HG03175 (cell line): ENCODE measurements around the gene KLF3.

ENCODE experiments used
- ATAC-seq: cut with Tn5 transposase; IDR thresholded peaks from one replicate; pipeline ENCODE4 v1.9.1; 2021; ENCODE audit warnings: mild to moderate bottlenecking, moderate library complexity; ENCODE audit not compliant: unreplicated experiment

The KLF3 gene

DNA sequence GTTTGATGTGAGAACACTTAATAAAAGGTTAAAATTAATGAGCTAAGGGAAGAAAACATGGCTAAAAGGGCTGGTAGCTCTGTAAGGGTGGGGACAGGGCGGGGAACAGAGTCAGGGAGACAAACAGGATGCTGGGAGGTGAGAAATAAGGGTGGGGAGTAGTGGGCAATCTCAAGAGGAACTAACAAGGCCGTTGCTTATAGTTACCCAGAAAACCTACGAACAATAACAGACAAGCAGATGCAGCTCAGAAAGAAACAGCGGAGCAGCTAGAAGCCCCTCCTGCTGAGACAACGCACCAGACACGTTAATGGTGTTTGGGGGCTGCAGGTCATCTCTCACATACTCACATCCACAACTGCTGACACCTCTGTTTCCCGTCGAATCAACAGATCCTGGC is 9.7 kb upstream of the KLF3 start:
- peak; percentile 49 for ATAC-seq

DNA sequence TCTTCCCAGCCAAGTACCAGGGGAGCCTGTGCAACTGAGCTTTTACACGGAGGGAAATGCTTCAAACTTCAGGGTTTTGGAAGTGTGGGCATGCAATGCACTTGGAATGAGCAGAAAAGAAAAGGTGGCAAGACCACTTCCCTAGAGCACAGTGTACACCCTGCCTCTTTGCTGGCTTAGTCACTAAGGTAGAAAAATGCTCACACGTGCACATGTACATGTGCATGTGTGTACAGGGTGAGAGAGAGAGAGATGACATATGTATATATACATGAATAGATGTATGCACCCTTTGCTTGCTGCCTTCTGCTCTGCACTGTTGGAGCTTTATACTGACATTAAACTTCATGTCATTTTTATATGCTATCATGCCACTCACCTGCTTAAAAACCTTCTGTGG is 7.9 kb upstream of the KLF3 start:
- no peak for ATAC-seq

DNA sequence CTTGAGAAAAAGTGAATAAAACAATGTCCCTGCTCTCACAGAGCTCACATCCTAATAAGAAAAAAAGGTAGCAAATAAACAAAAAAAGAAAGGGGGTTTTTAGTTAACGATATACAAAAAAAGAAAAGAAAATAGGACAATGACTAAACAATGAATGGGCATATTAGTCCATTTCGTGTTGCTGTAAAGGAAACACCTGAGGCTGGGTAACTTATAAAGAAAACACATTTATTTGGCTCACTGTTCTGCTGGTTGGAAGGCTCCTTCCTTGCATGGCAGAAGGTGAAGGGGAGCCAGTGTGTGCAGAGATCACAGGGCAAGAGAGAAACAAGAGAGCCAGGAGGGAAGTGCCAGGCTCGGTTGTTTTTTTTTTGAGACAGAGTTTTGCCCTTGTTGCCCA is 4.7 kb upstream of the KLF3 start:
- no peak for ATAC-seq

DNA sequence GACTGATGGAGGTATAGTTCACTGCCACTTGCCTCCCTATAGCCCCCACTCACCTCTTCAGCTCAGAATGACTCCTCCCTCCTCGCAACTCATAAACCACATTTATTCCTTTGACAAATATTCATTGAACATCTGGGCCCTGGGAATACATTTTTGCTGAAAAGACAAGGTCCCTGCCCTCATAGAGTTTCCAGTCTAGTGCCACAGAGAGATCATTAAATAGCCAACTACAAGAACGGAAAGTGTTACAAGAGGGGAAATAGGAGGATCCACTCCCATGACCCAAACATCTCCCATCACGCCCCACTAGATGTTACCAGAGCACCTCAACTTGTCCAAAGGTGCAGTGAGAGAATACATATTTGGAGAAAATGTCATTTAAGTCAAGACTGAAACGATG is 3.2 kb upstream of the KLF3 start:
- ATAC-seq, result no peak

DNA sequence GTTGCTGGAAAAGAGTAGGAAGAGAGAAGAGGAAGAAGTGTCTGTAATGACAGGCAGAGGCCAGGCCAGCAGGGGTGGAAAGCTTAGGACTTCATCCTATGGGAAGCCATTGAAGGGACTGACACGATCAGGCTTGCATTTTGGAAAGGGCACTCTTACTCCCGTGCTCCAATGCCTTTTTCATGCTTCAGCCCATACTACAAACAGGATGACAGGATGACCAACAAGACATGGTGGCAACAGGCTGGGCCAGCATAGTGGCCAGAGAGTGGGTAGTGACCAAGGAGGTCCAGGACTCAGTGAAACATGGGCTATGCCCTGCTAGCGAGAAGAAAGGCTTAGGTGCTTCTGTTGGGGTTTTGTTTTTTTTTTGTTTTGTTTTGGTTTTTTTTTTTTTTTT is 2.6 kb upstream of the KLF3 start:
- ATAC-seq, result no peak

DNA sequence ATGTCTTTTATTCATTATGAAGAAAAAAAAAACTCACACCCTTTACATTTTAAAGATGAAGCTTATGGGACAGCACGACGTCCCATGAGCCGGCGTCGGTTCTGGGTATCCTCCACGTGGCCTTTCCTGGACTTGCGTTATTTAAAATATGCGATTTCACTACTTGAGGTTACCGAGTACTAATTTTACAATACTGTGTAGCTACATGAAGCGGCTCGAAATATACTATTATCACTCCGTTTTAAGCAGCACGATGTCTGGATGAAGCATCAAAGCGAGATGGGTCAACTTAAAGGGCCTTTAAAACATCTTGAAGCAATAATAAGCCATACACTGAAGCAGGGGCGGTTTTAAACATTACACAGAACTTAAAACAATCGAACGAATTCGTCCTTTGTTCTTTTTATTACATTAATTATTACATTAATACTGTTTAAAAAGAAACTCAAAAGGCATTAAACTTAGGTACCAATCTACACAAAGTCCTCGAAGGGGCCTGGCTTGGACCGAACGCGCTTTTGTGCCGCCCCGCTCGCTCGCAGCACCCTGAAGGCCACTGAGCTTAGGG is 1.4 kb upstream of the KLF3 start:
- ATAC-seq, result no peak

DNA sequence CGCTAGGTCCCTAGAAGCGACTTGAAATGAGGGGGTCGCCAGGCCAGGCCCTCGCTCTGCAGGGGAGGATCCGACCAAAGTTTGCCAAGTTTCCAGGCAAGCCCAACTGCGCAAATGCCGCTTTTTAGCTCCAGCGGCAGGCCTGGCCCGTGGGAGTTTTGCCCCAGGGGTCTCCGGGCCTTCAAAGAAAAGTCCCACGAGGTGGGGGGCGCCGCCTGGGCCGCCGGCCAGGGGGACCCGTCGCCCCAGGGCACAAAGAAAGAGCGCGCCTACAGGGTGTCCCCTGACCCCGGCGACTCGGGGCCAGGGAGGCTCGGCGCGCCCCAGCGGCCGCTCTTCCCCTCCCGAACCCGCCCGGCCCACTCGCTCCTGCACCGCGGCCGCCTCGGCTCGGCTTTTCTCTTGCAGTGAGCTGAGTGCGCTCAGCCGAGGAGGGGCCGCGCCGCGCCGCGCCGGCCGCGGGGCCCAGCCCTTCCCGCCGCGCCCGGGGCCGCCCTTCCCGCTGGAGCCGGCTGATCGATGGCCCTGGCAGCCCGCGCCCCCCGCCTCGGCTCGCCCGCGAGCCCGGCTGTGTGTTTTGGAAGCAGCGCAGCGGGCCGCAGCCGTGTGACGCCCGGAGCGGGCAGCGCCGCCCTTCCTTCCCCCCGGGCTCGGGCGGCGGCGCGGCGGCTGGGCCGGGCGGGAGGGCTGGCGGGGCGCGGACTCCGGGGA is 754 bp upstream of the KLF3 start:
- ATAC-seq, result peak; percentile 48

DNA sequence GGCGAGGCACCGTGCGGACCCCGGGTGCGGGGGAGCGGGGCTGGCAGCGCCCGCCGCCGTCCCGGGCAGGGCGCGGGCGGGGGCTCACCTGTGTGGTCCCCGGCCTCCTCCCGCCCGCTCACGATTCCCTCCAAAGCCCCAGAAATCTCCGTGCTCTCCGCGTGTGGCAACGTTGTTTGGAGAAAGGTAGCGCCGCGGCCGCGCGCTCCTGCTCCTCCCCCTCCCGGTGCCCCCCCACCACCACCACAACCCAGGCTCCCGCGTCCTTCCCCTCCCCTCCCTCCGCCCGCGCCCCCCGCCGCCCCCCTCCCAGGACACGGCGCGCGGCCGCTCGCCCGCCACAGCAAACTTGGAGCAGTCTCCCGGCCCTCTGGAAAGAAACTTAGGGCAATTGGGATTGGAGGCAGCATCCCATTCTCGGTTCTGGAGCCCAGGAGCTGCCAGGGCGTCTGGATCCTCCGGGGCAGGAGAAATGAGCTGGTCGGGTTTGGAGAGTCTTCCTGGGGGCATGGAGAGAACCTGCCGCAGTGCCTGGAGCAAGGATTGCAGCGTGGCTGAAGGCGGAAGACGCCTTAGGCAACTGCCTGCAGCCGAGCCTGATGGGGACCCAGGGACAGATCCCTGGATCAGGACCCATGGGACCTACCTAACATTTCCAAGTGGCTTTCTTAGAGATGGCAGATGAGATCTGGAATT is 855 bp downstream of the KLF3 start:
- no peak for ATAC-seq

DNA sequence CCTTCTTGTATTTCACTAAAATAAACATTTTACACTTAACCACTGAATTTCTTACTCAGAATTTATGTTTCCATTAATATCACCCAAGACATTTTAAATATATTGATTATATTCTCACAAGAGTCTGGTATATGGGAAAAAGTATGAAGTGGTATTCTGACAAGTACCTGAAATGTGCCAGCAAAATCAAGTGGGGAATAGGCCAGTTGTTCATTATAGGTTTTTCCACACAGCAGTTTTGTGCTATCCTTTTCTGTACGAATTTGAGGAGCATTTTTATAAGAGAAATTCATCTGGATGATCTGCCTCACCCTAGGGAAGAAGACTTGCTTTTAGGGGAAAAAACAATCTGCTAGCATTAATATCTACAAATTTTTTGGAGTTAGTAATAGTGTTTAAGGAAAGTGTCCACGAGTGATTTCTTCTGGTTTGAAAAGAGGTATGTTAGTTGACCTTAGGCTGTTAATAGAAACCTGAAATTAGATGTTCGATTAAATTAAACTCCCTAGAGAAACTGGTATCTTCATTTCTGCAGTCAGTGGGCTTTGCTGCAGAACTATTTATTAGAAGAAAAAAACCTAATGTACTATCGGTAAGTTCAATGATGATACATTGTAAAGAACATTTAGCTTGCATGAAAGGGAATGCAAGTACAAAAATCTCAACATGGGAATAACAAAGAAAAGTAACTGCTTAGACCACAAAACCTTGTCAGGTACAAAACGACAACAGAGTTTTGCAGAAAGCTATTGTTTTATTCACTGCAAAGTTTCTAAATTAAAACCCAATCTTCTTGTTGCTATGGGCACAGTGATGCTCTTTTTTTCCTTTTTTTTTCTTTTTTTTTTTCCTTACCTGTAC is 1.8 kb downstream of the KLF3 start:
- ATAC-seq, result no peak

DNA sequence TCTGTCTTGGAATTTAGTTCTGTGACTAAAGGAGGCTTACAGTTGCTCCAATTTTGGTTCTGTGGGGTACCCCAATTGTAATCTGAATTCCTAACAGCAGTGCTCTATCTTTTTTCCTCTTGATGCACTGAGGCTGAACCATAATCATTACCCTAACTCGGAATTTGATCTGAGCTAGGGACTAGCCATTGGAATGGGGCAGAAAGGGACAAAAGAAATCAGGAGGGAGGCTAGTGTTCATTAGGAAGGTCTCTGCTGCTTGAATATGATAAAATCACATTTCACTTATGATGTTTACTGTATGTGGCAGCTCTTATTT is 2.7 kb downstream of the KLF3 start:
- no peak for ATAC-seq

DNA sequence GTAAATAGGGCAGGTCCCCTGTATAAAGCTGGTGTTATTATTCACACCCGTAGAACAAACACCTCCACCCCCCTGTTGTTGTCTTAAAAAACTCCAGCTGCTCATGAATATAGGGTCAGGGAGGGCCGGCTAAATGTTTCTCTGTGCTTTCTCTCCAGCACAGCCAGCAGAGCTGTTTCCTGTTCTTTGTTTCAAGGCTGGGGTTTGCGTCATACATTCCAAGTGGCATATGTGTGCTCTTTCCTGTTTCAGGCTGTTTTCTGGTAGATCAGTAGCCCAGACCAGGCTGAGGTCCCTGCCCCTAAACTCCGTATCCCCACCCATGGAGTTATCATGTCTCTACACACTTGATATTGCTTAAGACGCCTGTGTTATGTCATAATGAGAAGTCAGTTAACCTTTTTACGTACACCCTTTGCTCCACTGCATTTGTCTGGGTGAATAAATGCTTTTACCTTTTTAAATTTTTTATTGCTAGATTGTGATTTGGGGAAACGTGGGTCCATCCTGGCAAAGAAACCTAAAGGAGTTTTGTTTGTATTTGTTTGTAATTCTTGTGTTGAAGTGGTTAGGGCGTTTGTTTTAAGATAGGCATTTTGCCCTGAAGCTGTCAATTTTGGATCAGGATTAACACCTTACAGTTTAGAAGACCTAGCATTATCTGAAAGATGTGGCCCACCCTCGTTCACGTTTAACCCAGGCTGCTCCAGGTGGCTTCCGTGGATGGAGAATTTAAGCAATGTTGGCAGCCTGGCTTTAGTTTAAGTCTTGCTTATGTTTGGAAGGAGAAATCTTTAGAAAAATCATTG is 3.3 kb downstream of the KLF3 start:
- peak; percentile 22 for ATAC-seq

DNA sequence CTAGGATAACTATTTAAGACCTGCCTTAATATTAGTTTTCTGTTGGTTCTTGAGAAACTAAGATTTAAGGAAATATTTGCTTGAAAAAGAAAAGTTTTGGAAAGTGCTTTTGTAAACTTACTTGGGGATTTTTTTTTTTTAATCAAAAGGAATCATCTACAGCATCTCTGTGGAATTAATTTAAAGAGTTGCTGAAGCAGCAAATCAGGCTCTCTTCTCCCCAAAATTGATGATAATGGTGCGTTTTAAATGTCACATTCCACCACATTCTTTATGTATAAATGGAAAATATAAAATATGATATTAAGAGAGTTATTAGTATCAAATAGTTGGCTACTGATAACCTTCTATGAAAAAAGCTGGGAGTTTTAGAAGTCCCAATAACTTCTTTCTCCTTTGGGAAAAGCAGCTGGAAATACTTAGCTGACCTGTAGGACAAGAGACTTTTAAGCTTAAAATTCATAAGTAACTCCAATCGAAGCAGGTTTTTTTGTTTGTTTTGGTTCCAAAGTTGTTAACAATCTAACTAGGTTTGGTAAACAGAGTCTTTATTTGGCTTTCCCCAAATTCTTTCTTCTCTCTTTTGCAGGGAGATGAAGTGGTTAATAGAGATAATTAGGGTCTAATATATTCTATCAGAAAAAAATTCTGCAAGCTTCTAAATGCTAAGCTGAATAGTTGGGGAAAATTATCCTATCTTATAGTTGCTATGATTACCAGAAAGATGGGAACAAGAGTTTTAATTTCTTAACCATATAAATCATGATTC is 4.4 kb downstream of the KLF3 start:
- ATAC-seq, result no peak

DNA sequence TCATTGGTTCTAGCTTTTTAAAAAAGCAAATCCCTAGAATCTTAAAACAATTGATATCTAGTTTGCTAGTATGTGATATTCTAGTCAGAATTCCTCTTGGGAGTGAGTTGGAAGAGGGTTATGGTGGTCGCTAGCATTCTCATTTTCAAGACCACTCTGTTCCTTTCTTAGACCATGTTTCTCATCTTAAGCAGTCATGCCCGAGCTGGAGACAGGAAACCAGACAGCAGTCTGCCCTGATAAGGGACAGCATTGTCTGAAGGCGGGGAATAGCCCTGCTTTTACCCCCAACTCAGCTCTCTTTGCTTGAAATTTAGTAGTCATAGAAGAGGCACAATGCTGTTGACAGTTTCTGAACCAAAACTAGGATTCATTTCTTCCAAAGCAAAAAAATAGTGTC is 5.2 kb downstream of the KLF3 start:
- ATAC-seq, result no peak

DNA sequence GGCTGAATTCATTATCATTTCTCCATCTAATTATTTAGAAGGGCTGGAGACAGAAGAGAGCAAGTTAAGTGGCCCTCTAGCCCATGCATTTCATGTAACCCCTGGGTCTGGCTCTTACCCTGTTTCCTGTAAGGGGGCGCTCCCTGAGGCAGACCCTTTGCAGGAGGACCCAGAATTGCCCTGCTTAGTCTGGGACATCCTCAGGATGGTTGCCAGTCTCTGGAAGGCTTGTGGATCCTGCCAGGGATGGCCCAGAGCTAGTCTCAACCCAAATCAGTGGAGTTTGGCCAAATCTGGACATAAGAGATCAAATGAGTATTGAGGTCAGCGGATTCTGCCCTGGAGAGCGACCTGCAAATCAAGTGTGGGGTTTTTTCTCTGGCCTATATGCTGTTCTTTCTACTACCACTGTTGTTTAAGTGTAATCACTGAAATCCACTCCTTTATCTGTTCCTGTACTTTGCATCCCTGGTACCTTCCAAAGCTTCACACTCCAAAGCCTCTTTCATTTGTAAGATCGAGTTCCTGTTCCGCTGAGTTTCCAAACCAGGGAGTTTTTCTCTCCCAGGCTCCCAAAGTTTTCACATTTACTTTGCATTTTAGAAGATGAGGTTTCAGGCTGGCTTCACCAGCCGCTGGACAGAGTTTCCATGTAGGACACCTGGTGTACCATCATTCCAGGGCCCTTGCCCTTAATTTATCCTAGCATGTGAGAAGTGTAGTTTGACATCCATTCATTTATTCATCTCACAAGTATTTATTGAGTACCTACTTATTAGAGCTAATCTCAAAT is 6.3 kb downstream of the KLF3 start:
- no peak for ATAC-seq

DNA sequence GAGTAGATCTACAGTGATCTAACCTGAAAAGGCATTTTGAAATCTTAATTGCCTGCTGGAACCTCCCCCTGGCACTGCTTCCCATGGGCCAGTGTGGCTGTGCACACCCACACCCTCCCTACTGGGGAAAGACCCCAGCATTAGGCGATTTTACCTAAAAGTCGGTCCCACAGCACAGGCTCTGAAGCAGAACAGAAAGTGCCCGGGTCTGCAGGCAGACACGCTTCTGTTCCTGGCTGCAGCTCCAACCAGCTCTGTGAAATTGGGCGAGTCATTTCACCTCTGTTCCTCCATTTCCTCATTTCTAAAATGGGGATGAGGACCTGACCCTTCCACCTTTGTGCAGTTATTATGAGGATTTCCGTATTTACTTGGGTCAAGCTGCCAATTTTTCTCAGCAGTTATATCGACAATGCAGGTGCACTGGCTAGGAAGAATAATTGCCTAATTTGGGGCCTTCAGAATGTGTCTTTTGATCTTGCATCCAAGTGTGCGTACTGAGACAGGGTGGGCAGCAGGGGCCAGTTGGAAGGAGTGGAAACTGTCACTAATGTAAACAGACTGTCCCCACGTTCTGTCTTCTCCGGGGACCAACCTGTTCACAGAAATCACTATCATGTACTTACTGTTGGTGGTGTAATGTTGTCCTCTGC is 7.1 kb downstream of the KLF3 start:
- ATAC-seq, result peak; percentile 30

DNA sequence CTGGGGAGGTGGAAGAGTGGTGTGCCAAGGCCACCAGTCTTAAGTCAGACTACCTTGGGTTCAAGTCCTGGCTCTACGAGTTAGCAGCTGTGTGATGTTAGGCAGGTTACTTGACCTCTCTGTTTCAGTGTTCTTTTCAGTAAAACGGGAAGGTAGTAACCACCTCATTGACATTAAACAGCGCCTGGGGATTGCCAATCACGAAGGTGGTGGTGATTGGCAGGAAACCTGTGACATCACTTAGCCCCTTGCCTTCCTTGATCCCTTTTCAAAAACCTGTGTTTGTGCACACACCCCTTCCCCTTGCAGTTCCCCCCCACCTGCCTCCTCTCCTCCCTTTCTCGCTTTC is 7.6 kb downstream of the KLF3 start:
- ATAC-seq, result no peak

DNA sequence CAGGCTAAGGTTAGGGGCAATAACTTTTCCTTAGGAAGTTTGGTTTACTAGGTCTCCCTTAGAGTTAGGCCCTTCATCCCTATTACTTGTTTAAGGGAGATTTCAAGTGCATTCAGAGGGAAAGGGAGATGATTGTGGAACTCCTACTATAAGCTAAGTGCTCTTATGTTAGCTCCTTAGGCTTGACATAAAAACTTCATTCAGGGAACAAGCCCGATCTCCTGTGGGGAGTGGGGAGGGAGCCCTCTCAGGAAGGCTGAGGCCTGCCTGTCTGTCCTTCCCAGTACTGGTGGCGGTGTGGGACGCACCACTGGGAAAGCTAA is 8.0 kb downstream of the KLF3 start:
- no peak for ATAC-seq

DNA sequence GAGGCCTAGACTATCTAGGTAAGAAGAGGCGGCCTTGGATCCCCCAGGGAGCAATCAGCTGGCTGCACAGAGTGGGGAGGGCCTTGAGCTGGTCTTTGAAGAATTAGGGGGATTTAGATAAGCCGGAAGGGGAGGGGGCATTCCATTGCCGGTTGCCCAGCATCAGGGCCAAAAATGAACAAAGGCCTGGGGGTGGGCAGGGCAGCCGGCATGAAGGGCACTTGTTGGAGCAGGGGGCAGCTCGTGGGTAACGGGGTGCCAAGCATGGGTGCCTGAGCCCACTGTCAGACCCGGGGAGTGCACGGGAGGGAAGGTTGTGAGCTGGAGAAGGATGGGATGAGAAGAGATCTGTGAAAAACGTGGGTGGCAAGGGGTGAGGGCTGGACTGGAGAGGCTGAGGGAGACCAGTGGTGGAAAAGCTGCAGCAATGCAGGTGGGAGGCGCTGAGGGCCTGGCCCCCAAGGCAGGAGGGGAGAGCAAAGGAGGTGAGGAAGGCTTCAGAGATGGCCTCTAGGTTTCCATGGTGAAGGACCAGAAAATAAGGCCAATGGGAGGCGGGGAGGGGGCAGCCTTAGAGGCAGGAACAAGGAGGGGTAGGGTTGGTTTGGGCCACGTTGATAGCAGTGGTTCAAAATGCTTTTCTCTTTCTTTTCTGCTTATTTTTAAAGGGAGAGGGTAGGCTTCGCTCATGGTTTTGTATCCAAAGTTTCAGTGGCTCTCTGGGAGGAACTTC is 8.6 kb downstream of the KLF3 start:
- no peak for ATAC-seq
